ENCODE data around the gene SEMA4G.

- TF ChIP-seq POLR2A (IDR thresholded peaks at IDR 0.05; ENCODE audit: low read depth, low read length) (no peak), POLR2AphosphoS5 (IDR thresholded peaks at IDR 0.05; ENCODE audit: low read depth, low read length) (no peak), TAF1 (IDR thresholded peaks at IDR 0.05; ENCODE audit: borderline replicate concordance, low read depth, low read length) (no peak)
Measured at GRCh38 chr10:100966887-100967286, 2.4 kb upstream of the SEMA4G start.

Data from GM12892 (cell line).